ENCODE measurements around the gene EIF4EBP3. TPM values are rescaled to one million over a fixed set of nuclear protein-coding genes. Genes with fewer than 3 reads are reported as not detected.

EIF4EBP3 gene
- total and polyA plus RNA-seq, 9 of the 15 experiments (the other 6 are each of a cell fraction or from before 2014, with no cell fraction given) = 1.3 to 7.5 (median 3.8) TPM

DNA sequence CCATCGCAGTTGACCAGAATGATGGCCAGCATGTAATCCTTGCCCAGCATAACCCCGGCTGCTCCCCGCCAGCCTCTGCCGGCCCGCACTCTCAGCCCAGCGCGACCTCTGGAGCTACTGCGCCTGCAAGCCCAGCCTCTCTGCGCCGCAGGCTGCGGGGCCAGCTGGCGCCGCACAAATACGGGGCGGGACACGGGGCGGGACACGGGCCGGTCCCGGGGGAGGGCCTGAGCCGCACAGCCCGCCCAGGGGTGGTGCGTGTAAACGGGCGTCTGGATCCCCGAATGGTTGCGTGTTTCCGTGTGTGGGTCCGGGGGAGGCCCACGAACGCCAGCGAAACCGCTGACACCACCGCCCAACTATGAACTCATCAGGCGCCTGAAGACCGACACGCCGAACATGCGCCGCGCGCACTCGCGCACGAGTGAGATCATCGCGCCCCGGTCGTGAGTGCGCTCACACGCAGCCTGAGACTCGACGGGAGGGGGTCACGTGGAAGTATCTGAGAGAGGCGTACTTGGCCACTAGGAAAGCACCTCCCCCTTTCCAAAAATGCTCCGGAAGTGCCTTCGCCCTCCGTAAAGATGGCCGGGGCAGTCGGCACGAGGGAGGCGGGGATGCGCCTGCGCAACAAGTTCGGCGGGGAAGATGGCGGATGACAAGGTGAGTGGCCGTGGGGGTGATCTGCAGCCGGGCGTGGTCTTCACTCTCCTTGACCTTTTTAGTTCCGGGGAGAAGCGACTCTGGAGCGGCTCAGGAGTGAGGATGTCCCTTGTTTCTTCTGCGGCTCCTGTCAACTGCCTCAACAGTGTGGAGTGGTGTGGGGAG, 16.9 kb downstream of the EIF4EBP3 start, which contains the start of the genes APBB3 and SLC35A4 (continued):
- TF ChIP-seq SRSF7 (optimal IDR thresholded peaks at IDR 0.05; ENCODE audit: low read depth, low read length) (no peak), TOE1 (IDR thresholded peaks at IDR 0.05; ENCODE audit: borderline replicate concordance) (peak; percentile 95), TOE1 (CRISPR knock-in tag; IDR thresholded peaks at IDR 0.05; ENCODE audit: borderline replicate concordance, low read depth) (peak; percentile 87), PPARD (CRISPR knock-in tag; IDR thresholded peaks at IDR 0.05) (no peak), TEAD1 (CRISPR knock-in tag; IDR thresholded peaks at IDR 0.05) (peak in 1 of 2 experiments; percentile 84; a peak in 2 of 4 replicates), NCOA4 (IDR thresholded peaks at IDR 0.05; ENCODE audit: partially characterized antibody) (no peak), ZNF589 (CRISPR knock-in tag; IDR thresholded peaks at IDR 0.05; ENCODE audit: low read depth) (peak; percentile 83), RBM25 (IDR thresholded peaks at IDR 0.05; ENCODE audit: low read depth, low read length, severe bottlenecking) (no peak), ZNF77 (CRISPR knock-in tag; IDR thresholded peaks at IDR 0.05) (no peak), DMBX1 (CRISPR knock-in tag; IDR thresholded peaks at IDR 0.05; ENCODE audit: borderline replicate concordance) (peak; percentile 73), KDM2B (CRISPR knock-in tag; IDR thresholded peaks at IDR 0.05) (no peak), ZNF583 (CRISPR knock-in tag; IDR thresholded peaks at IDR 0.05) (no peak), HEY1 (CRISPR knock-in tag; IDR thresholded peaks at IDR 0.05; ENCODE audit: borderline replicate concordance) (no peak), ZKSCAN3 (CRISPR knock-in tag; IDR thresholded peaks at IDR 0.05) (no peak)
- TF ChIP-seq, protein P1, sequence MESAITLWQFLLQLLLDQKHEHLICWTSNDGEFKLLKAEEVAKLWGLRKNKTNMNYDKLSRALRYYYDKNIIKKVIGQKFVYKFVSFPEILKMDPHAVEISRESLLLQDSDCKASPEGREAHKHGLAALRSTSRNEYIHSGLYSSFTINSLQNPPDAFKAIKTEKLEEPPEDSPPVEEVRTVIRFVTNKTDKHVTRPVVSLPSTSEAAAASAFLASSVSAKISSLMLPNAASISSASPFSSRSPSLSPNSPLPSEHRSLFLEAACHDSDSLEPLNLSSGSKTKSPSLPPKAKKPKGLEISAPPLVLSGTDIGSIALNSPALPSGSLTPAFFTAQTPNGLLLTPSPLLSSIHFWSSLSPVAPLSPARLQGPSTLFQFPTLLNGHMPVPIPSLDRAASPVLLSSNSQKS (CRISPR knock-in tag; IDR thresholded peaks at IDR 0.05) = no peak
- TF ChIP-seq, protein P2, sequence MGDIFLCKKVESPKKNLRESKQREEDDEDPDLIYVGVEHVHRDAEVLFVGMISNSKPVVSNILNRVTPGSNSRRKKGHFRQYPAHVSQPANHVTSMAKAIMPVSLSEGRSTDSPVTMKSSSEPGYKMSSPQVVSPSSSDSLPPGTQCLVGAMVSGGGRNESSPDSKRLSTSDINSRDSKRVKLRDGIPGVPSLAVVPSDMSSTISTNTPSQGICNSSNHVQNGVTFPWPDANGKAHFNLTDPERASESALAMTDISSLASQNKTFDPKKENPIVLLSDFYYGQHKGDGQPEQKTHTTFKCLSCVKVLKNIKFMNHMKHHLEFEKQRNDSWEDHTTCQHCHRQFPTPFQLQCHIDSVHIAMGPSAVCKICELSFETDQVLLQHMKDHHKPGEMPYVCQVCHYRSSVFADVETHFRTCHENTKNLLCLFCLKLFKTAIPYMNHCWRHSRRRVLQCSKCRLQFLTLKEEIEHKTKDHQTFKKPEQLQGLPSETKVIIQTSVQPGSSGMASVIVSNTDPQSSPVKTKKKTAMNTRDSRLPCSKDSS (IDR thresholded peaks at IDR 0.05; ENCODE audit: low read depth, partially characterized antibody) = no peak
- TF ChIP-seq, protein P3, sequence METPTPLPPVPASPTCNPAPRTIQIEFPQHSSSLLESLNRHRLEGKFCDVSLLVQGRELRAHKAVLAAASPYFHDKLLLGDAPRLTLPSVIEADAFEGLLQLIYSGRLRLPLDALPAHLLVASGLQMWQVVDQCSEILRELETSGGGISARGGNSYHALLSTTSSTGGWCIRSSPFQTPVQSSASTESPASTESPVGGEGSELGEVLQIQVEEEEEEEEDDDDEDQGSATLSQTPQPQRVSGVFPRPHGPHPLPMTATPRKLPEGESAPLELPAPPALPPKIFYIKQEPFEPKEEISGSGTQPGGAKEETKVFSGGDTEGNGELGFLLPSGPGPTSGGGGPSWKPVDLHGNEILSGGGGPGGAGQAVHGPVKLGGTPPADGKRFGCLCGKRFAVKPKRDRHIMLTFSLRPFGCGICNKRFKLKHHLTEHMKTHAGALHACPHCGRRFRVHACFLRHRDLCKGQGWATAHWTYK (CRISPR knock-in tag; IDR thresholded peaks at IDR 0.05) = no peak
